Measurements from ENCODE around the gene GADD45G.

Gene GADD45G

DNA sequence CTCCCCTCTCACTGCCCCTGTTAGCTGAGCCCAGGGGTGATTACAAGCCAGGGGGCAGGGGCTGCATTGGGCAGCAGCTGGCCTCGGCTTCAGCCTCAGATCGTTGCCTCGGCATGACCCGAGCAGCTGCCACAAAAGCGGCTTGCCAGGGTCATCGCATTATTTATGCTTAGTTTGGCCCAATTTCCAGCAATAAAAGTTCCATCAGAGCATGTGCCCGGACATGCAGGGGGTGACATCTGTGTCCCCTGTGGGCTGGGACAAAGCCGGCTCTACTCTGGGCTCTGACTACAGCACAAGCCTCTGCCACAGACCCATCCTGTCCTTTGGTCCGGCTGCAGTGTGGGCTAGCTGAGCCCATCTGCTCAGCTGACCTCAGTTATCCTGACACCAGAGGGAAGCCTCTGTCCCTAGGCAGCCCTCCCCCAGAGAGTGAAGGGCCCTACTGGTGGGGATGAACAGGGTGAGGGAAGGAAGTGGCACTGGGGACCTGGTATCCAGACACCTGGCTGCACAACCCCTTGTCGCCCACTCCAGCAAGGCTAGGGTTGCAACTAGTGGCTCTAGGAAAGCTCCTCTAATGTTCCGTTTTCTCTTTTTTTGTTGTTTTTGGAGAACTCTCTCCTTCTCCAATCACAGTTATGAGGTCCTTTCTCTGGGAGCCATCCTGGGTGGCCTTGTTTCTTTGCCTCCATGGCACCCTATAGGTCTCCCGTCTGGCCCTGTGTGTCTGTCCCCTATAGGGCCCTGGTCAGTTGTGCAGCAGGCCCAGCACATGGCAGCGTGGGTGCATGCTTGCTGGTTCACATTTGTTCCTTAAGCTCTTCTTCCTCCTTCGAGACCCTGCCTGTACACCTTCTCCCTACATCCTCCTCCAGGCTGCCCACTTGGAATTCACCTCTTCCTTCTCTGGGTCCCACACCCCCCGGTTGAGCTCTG, 13.3 kb upstream of the GADD45G start:
- Histone ChIP-seq H3K27me3 (no peaks in the 10 kb centered on the region), H3K27ac (no peak overlapping the region), H3K9me3 (replicated peaks in 1 of 11) (no peaks in the 10 kb centered on the region), H4K20me1 (no peaks in the 10 kb centered on the region), H3K36me3 (no peaks in the 10 kb centered on the region), H3K4me2 (no peak overlapping the region), H3K4me3 (no peak overlapping the region), H3K9ac (no peak overlapping the region), H3K4me1 (no peaks in the 10 kb centered on the region)
- TF ChIP-seq Cebpa-rat (IDR thresholded peaks at IDR 0.05), result no peak

DNA sequence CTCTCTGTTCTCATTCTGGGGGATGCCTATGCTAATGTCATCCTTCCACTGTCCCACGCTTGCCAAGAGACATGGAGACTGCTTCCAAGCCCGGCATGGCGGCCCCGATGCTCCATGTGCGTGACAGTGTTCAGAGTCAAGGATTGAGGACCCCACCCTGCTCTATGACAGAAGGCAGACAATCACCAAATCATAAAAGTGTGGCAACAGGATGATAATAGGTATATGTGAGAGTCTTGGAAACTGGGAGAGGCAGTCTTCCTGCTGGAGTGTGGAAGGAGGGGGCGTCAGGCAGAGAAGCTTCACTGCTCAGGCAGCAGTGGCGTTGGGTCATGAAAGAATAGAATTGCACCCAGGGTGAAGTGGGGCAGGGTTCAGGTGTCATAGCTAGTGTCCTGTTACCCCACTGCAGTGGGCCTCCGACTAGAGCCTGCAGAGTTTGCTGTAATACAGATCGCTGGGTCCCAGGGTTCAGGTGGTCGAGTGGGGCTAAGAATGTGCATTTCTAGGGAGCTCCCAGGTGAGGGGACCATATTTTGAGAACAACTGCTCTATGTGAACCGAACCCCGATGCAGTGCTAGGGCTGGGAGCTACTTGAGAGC, 12.5 kb upstream of the GADD45G start:
- no peaks in the 10 kb centered on the region for H3K9me3 ChIP-seq (replicated peaks in 1 of 11)
- H3K4me3 ChIP-seq, result no peak overlapping the region
- no peak for TF ChIP-seq Cebpa-rat (IDR thresholded peaks at IDR 0.05)

DNA sequence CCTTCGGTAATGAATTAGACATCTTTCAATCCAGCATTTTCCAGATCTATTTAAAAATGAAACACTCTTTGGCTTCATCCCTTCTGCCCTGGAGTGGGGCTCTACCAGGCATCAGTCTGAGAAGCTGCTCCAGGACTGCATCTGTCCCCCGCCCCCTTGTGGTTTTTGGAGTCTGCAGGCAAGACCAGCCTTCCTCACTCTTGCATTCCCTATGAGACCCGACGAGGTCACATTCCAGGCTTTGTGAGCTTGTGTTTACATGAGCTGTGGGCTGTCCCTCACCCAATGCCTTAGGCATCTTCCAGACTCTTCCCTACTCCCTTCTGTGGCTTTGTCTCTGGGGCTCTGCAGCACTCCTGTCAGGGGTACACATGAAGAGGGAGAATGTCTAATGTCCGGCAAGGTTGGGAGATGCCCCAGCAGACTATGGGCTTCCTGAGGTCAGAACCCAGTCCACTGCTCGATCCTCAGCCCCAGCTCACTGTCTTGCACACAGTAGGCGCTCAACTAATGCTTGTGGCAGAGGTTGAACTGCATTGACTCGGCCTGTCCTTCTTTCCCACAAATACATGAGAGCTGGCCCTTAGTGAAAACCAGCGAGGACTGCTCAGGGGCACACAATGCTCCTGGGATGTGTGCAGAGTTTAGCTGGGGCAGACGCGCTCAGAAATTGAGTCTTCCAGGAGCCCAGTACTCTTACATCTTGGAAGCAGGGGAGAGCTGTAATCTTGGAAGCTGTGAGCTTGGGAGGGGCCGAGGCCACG, 11.7 kb upstream of the GADD45G start:
- no peak for TF ChIP-seq Cebpa-rat (IDR thresholded peaks at IDR 0.05)
- no peaks in the 10 kb centered on the region for H3K9me3 ChIP-seq (replicated peaks in 1 of 11)
- no peaks in the 10 kb centered on the region; a peak in 1 of 22 replicates for H4K20me1 ChIP-seq
- H3K36me3 ChIP-seq, result no peaks in the 10 kb centered on the region
- H3K4me3 ChIP-seq, result no peak overlapping the region
- H3K4me2 ChIP-seq, result no peak overlapping the region
- no peak overlapping the region for H3K9ac ChIP-seq
- no peaks in the 10 kb centered on the region for H3K4me1 ChIP-seq
- H3K27me3 ChIP-seq, result no peaks in the 10 kb centered on the region
- no peak overlapping the region for H3K27ac ChIP-seq

More for the DNA sequence above, 12.5 kb upstream of the GADD45G start:
- H4K20me1 ChIP-seq, result no peaks in the 10 kb centered on the region; a peak in 1 of 22 replicates
- no peaks in the 10 kb centered on the region for H3K27me3 ChIP-seq
- no peak overlapping the region for H3K9ac ChIP-seq
- H3K27ac ChIP-seq, result no peak overlapping the region
- H3K36me3 ChIP-seq, result no peaks in the 10 kb centered on the region
- no peak overlapping the region for H3K4me2 ChIP-seq
- no peaks in the 10 kb centered on the region for H3K4me1 ChIP-seq

DNA sequence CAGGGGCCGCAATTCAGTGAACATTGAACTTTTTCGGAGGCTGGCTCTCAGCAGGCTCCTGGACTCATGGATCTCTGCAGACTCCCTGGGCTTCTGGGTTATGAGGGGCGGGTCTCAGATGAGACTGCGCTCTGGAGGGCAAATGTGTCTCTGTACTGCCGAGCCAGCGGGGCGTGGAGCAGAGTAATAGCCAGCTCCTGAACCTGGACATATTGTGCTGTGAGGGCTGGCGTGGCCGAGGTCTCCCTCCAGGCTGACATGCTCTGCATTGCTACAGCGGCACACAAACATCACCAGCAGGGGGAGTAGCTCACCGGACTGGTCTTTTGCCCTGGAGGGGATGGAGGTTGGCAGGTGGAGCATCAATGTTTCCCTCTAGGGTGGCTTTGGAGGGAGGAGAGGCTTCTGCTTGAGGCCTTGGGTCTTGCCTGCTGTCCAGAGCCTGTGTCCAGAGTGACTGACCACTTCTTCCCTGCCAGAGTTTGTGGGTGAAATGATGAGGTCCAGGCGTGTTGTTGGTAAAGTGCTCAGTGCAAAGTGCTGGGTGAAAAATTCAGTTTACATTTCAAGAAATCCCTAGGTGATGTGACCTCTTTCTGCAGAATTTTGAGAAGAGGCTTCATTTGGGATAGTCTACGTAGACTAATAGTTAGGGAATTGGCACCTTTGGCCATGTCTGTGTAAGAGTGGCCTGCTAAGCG, 10.9 kb upstream of the GADD45G start:
- Histone ChIP-seq H3K9ac (no peak overlapping the region), H3K4me1 (no peaks in the 10 kb centered on the region), H3K9me3 (replicated peaks in 1 of 11) (no peaks in the 10 kb centered on the region), H3K4me2 (no peak overlapping the region), H3K27ac (no peak overlapping the region), H3K27me3 (no peaks in the 10 kb centered on the region), H3K4me3 (no peak overlapping the region), H4K20me1 (no peaks in the 10 kb centered on the region; a peak in 1 of 22 replicates), H3K36me3 (no peaks in the 10 kb centered on the region)
- no peak for TF ChIP-seq Cebpa-rat (IDR thresholded peaks at IDR 0.05)

DNA sequence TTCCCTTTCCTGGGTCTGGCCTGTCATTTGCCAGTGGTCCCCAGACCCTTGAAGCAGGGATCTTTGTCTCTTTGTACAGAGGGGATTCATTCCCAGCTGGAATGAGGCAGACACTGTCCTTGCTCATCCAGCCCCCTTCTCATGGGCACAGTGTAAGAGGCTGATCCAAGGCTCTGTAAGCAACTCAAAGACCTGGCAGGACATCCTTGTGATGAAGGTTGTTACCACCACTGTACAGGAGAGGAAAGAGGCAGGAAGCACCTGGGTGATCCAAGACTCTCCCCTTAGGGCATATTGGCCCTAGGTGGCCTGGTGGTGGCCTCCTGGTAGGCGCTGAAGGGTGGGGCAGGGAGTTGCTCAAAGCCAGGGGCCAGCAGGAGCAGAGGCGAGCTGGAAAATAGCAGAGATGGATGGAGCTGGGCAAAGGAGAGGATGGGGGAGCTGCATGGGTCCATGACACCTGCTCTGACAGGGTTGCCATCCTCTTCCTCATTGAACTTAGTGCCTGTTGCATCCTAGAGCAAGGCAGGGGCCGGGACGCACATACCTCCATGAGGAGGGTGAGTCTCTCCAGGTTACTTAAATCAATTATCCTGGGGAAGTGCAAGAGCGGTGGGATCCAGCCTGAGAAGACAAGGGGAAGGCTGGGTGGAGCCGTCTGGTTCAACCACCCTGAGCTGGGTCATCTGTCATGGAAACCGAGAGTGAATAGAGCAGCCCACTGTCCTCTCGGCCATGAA, 9.8 kb upstream of the GADD45G start:
- no peak overlapping the region for H3K27ac ChIP-seq
- H3K9ac ChIP-seq, result no peak overlapping the region
- no peaks in the 10 kb centered on the region for H3K4me1 ChIP-seq
- no peaks in the 10 kb centered on the region for H3K27me3 ChIP-seq
- TF ChIP-seq Cebpa-rat (IDR thresholded peaks at IDR 0.05), result no peak
- no peak overlapping the region for H3K4me2 ChIP-seq
- no peak overlapping the region for H3K4me3 ChIP-seq
- H3K36me3 ChIP-seq, result no peaks in the 10 kb centered on the region
- no peaks in the 10 kb centered on the region; a peak in 1 of 22 replicates for H4K20me1 ChIP-seq
- H3K9me3 ChIP-seq (replicated peaks in 1 of 11), result no peaks in the 10 kb centered on the region

DNA sequence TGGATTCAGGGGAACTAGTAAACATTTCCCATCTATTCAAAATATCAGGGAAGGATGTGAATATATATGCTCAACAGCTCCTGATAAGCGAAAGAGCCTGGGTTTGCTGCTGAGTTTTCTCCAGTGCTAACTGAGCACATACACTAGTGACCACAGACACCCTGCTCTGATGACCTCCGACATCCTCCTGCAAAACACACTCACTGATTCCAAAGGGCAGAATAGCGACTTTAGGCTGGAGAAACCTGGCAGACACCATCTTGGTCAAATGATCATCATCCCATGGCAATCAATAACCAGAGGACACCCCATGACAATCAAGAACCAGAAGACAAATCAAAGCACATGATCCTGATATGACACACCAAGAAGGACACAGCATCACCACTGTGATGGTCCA, 9.2 kb upstream of the GADD45G start:
- no peak overlapping the region for H3K27ac ChIP-seq
- no peaks in the 10 kb centered on the region for H3K9me3 ChIP-seq (replicated peaks in 1 of 11)
- no peak overlapping the region for H3K9ac ChIP-seq
- no peak overlapping the region for H3K4me3 ChIP-seq
- no peak overlapping the region for H3K4me2 ChIP-seq
- H4K20me1 ChIP-seq, result no peaks in the 10 kb centered on the region; a peak in 1 of 22 replicates
- no peaks in the 10 kb centered on the region for H3K4me1 ChIP-seq
- no peak for TF ChIP-seq Cebpa-rat (IDR thresholded peaks at IDR 0.05)
- no peaks in the 10 kb centered on the region for H3K36me3 ChIP-seq
- no peaks in the 10 kb centered on the region for H3K27me3 ChIP-seq

DNA sequence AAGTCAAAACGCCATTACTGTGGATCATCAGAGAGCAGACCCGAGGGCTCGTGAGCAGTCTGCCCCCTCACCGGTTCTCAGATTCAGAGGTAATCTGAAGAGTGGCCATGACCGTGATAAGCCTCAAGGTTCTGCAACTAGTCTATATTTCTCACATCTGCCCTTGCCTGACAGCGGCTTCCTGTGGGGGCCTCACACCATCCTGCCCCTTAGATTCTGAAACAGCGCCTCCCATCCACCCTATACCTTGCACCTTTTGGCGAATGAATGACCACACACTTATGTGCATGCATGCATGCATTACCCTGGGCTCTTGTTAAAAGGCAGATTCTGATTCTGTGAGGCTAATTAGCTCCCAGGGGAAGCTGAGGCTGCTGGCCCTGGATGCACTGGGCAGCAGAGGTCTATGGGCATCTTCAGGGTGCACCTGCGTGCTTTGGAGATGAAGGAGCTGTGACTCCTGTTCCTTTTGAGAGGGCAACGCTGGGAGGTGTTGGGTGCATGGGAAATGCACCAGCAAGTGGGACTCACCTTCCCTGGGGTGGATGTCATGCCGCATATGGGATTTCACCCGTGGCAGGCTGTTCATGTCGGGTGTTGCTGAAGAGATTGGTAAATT, 7.8 kb upstream of the GADD45G start:
- Histone ChIP-seq H3K9ac (0 out of 22 replicates have a peak overlapping the region, but pooled peaks of 1 of the 11 experiments have one; percentile 15), H3K27ac (no peak overlapping the region), H3K4me2 (no peak overlapping the region), H4K20me1 (no peaks in the 10 kb centered on the region; a peak in 1 of 22 replicates), H3K27me3 (no peaks in the 10 kb centered on the region), H3K36me3 (no peaks in the 10 kb centered on the region), H3K4me3 (no peak overlapping the region), H3K4me1 (no peaks in the 10 kb centered on the region), H3K9me3 (replicated peaks in 1 of 11) (no peaks in the 10 kb centered on the region)
- TF ChIP-seq Cebpa-rat (IDR thresholded peaks at IDR 0.05), result no peak

DNA sequence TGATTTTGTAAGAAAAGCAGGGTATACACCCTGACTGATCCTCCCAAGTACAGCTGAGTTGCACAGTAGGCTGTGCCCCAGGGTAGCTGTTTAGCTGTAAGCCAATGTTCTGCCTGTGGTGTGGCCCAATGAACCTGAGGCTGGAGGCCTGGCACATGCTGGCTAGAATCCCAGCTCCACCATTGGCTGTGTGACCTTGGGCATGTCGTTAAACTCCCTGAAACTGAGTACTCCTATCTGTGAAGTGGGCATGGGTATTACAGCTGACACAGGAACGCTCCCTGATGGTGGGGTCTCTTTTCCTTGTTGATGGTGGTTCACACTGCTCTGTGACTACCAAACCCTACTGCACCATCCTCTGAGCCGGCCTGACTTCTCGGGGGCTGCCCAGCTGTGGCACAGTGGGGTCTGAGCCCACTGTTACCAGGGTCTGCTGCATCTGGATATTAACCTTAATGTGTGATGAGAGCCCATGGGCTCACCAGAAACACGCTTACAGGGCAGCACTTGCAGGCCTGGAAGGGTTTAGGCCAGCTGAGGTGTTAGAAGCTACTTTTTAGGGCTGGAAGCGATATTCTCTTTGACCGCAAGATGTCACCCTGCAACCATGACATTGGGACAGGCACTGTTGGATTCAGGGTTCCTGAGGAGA, 7.0 kb upstream of the GADD45G start:
- H3K9me3 ChIP-seq (replicated peaks in 1 of 11), result no peaks in the 10 kb centered on the region
- no peak for TF ChIP-seq Cebpa-rat (IDR thresholded peaks at IDR 0.05)

More for the DNA sequence above, 7.0 kb upstream of the GADD45G start:
- Histone ChIP-seq H4K20me1 (no peaks in the 10 kb centered on the region; a peak in 1 of 22 replicates), H3K9ac (no peak overlapping the region), H3K4me1 (no peaks in the 10 kb centered on the region), H3K4me2 (no peak overlapping the region), H3K36me3 (no peaks in the 10 kb centered on the region), H3K27ac (no peak overlapping the region), H3K4me3 (no peak overlapping the region), H3K27me3 (peaks cover 0 to 1% (median 0%) of the 10 kb centered on the region in 11 experiments; a peak in 2 of 22 replicates)
